Fibroblast of skin of right biceps (primary cell): Measurements from ENCODE around the gene SERPINB7.
"Not testable (repeated sequence)": the region's sequence is repeated elsewhere in the genome, so short reads cannot be mapped to it uniquely, and the experiment has no call there.

Experiments
- DNase-seq: peaks from one replicate; pipeline ENCODE4 v3.0.0-alpha.2; 2013

The SERPINB7 gene

GRCh38 chr18:63775166-63775730 lies at the start of gene SERPINB7:
TSS of gene SERPINB7 (plus strand) at chr18:63775418. CDS start at chr18:63782373, 6,955 bp downstream.
- DNase-seq = peak; percentile 96

- peak; percentile 30 for DNase-seq
These were observed 49.3 kb upstream of the SERPINB7 start for GRCh38 chr18:63725682-63726480.

- DNase-seq = peak; percentile 21
These were observed 44.4 kb upstream of the SERPINB7 start for GRCh38 chr18:63730773-63731172.

GRCh38 chr18:63731215-63731614 lies 44.0 kb upstream of the SERPINB7 start:
- DNase-seq = no peak

- peak; percentile 61 for DNase-seq
These were observed 38.3 kb upstream of the SERPINB7 start for GRCh38 chr18:63736876-63737275.

- DNase-seq = peak; percentile 58
These were observed 33.4 kb upstream of the SERPINB7 start for GRCh38 chr18:63741769-63742168.

- no peak for DNase-seq
These were observed 28.2 kb upstream of the SERPINB7 start for GRCh38 chr18:63747006-63747405.

- DNase-seq = no peak
These were observed 25.7 kb upstream of the SERPINB7 start for GRCh38 chr18:63749489-63749888.

- no peak for DNase-seq
These were observed 22.6 kb upstream of the SERPINB7 start for GRCh38 chr18:63752636-63753035.

- peak; percentile 44 for DNase-seq
These were observed 21.5 kb upstream of the SERPINB7 start for GRCh38 chr18:63753676-63754075.

- no peak for DNase-seq
These were observed 17.7 kb upstream of the SERPINB7 start for GRCh38 chr18:63757541-63757940.

- no peak for DNase-seq
These were observed 16.5 kb upstream of the SERPINB7 start for GRCh38 chr18:63758615-63759240.

GRCh38 chr18:63759786-63760185 lies 15.4 kb upstream of the SERPINB7 start:
- DNase-seq = not testable (repeated sequence)

- DNase-seq = peak; percentile 91
These were observed 12.7 kb upstream of the SERPINB7 start for GRCh38 chr18:63762518-63762917.

GRCh38 chr18:63763831-63764600 lies 11.2 kb upstream of the SERPINB7 start:
- DNase-seq = peak; percentile 45

GRCh38 chr18:63765837-63766236 lies 9.4 kb upstream of the SERPINB7 start:
- DNase-seq = no peak

GRCh38 chr18:63773551-63773950 lies 1.7 kb upstream of the SERPINB7 start:
- DNase-seq = no peak

- DNase-seq = no peak
These were observed 707 bp upstream of the SERPINB7 start for GRCh38 chr18:63774511-63774910.

GRCh38 chr18:63779386-63779785 lies 4.2 kb downstream of the SERPINB7 start:
- DNase-seq = no peak

GRCh38 chr18:63783394-63783793 lies 8.2 kb downstream of the SERPINB7 start:
- DNase-seq = no peak

GRCh38 chr18:63784787-63785452 lies 9.7 kb downstream of the SERPINB7 start:
- peak; percentile 22 for DNase-seq

- no peak for DNase-seq
These were observed 12.5 kb downstream of the SERPINB7 start for GRCh38 chr18:63787673-63788072.
